Astrocyte (in vitro differentiated cells and primary cell): ENCODE results near the gene DAD1. TPM values are rescaled to one million over a fixed set of nuclear protein-coding genes. Genes with fewer than 3 reads are reported as not detected.

Experiments
- DNase-seq: peaks from one replicate; pipeline ENCODE4 v3.0.0-alpha.2; 2010; ENCODE audit warnings: low read depth
- FAIRE-seq: peaks from 2 replicates; lab custom pipeline; 2011; peaks lifted over from hg19 to GRCh38; lab: Jason Lieb, UNC
- H2AFZ ChIP-seq: 2 replicates; pipeline ENCODE4 v1.6.0; 2012; ENCODE audit warnings: low read depth, low read length, inconsistent platforms
- H3K27ac ChIP-seq: 2 replicates; pipeline ENCODE4 v1.5.1; 2011; ENCODE audit warnings: low read depth, low read length, inconsistent platforms
- H3K27me3 ChIP-seq: 2 replicates; pipeline ENCODE4 v1.6.0; 2011; ENCODE audit warnings: low read length, inconsistent platforms; ENCODE audit not compliant: insufficient read depth
- H3K36me3 ChIP-seq: 2 replicates; pipeline ENCODE4 v1.5.1; 2011; ENCODE audit warnings: low read length, inconsistent platforms; ENCODE audit not compliant: insufficient read depth
- H3K4me1 ChIP-seq: 2 replicates; pipeline ENCODE4 v1.5.1; 2011; ENCODE audit warnings: low read length, inconsistent platforms; ENCODE audit not compliant: insufficient read depth
- H3K4me2 ChIP-seq: 2 replicates; pipeline ENCODE4 v1.6.0; 2012; ENCODE audit warnings: low read length, inconsistent platforms
- H3K4me3 ChIP-seq: 2 replicates; pipeline ENCODE4 v1.5.1; 2011; ENCODE audit warnings: low read depth, mild to moderate bottlenecking, low read length, inconsistent platforms; ENCODE audit not compliant: insufficient read depth
- H3K79me2 ChIP-seq: 2 replicates; pipeline ENCODE4 v1.6.0; 2012; ENCODE audit warnings: mild to moderate bottlenecking, low read length, inconsistent platforms; ENCODE audit not compliant: insufficient read depth
- H3K9ac ChIP-seq: 2 replicates; pipeline ENCODE4 v1.6.0; 2012; ENCODE audit warnings: mild to moderate bottlenecking, low read length, inconsistent platforms
- H3K9me3 ChIP-seq: 2 replicates; pipeline ENCODE4 v1.5.1; 2012; ENCODE audit warnings: low read depth, mild to moderate bottlenecking, low read length, inconsistent platforms; ENCODE audit not compliant: insufficient read depth
- H4K20me1 ChIP-seq: 2 replicates; pipeline ENCODE4 v1.6.0; 2012; ENCODE audit warnings: low read length, inconsistent platforms; ENCODE audit not compliant: insufficient read depth
- H3K27ac Mint-ChIP-seq: one replicate; pipeline ENCODE4 v1.8.0; 2021; ENCODE audit warnings: mild to moderate bottlenecking, mixed read lengths; ENCODE audit not compliant: unreplicated experiment
- H3K27me3 Mint-ChIP-seq: one replicate; pipeline ENCODE4 v1.8.0; 2021; ENCODE audit warnings: low read depth, mixed read lengths; ENCODE audit not compliant: unreplicated experiment
- H3K36me3 Mint-ChIP-seq: one replicate; pipeline ENCODE4 v1.8.0; 2021; ENCODE audit warnings: low read depth, mixed read lengths; ENCODE audit not compliant: unreplicated experiment
- H3K4me1 Mint-ChIP-seq: one replicate; pipeline ENCODE4 v1.8.0; 2021; ENCODE audit warnings: low read depth, mixed read lengths; ENCODE audit not compliant: unreplicated experiment
- H3K4me3 Mint-ChIP-seq: one replicate; pipeline ENCODE4 v1.8.0; 2021; ENCODE audit warnings: mild to moderate bottlenecking, moderate library complexity, mixed read lengths; ENCODE audit not compliant: unreplicated experiment
- H3K9me3 Mint-ChIP-seq: one replicate; pipeline ENCODE4 v1.8.0; 2021; ENCODE audit warnings: mild to moderate bottlenecking, mixed read lengths; ENCODE audit not compliant: unreplicated experiment
- CTCF ChIP-seq: IDR thresholded peaks from 2 replicates; pipeline ENCODE4 v1.5.1; 2011; ENCODE audit warnings: low read depth, mild to moderate bottlenecking, inconsistent platforms, low read length, moderate library complexity; ENCODE audit not compliant: insufficient read depth
- EZH2 ChIP-seq: IDR thresholded peaks from 2 replicates; pipeline ENCODE4 v1.6.1; 2012; ENCODE audit warnings: mild to moderate bottlenecking, low read length, inconsistent platforms; ENCODE audit not compliant: insufficient read depth
- total RNA-seq: library from RNA; stranded (reverse); gene quantifications from 2 replicates; pipeline ENCODE4 v1.2.1, GENCODE V29; 2021

The DAD1 gene
- total RNA-seq, 1 donor from 2014 or later: 302 TPM

- FAIRE-seq (no peak), DNase-seq (no peak)
- no peak overlapping the region for H3K9ac ChIP-seq
- Mint-ChIP-seq H3K9me3 (no peaks in the 10 kb centered on the region), H3K4me3 (no peak overlapping the region), H3K27ac (no peak overlapping the region), H3K27me3 (no peaks in the 10 kb centered on the region), H3K4me1 (peaks cover 12% of the 10 kb centered on the region), H3K36me3 (peaks cover 10% of the 10 kb centered on the region)
- H3K4me1 ChIP-seq: no peaks in the 10 kb centered on the region
- no peaks in the 10 kb centered on the region for H3K27me3 ChIP-seq
- H3K27ac ChIP-seq: no peak overlapping the region
- H3K9me3 ChIP-seq: no peaks in the 10 kb centered on the region
- no peaks in the 10 kb centered on the region for H3K36me3 ChIP-seq
- no peak overlapping the region for H3K4me3 ChIP-seq
- TF ChIP-seq CTCF: no peak
- TF ChIP-seq EZH2: no peak
- H3K4me2 ChIP-seq: no peak overlapping the region
- H3K79me2 ChIP-seq: peaks cover 94% of the 10 kb centered on the region
- no peak overlapping the region for H2AFZ ChIP-seq
- peaks cover 64% of the 10 kb centered on the region for H4K20me1 ChIP-seq
Observed at GRCh38 chr14:22579236-22579635, 9.8 kb downstream of the DAD1 start.

GRCh38 chr14:22577334-22577908, 11.6 kb downstream of the DAD1 start:
- Histone ChIP-seq H3K4me1 (peaks cover 8% of the 10 kb centered on the region), H3K27ac (no peak overlapping the region), H3K4me3 (no peak overlapping the region), H3K9ac (no peak overlapping the region), H3K9me3 (no peaks in the 10 kb centered on the region), H3K79me2 (peaks cover 88% of the 10 kb centered on the region), H3K27me3 (no peaks in the 10 kb centered on the region), H3K36me3 (peaks cover 4% of the 10 kb centered on the region), H4K20me1 (peaks cover 59% of the 10 kb centered on the region), H3K4me2 (no peak overlapping the region), H2AFZ (no peak overlapping the region)
- Mint-ChIP-seq H3K27me3 (no peaks in the 10 kb centered on the region), H3K36me3 (peaks cover 7% of the 10 kb centered on the region), H3K9me3 (no peaks in the 10 kb centered on the region), H3K4me3 (no peak overlapping the region), H3K4me1 (peaks cover 13% of the 10 kb centered on the region), H3K27ac (no peak overlapping the region)
- TF ChIP-seq CTCF: no peak
- TF ChIP-seq EZH2: no peak
- FAIRE-seq (no peak), DNase-seq (no peak)

- no peak for FAIRE-seq
- Mint-ChIP-seq H3K4me3 (no peak overlapping the region), H3K27ac (no peak overlapping the region), H3K9me3 (no peaks in the 10 kb centered on the region), H3K27me3 (no peaks in the 10 kb centered on the region), H3K4me1 (peaks cover 24% of the 10 kb centered on the region), H3K36me3 (peaks cover 5% of the 10 kb centered on the region)
- Histone ChIP-seq H3K27me3 (no peaks in the 10 kb centered on the region), H2AFZ (no peak overlapping the region), H3K36me3 (peaks cover 7% of the 10 kb centered on the region), H4K20me1 (peaks cover 47% of the 10 kb centered on the region), H3K79me2 (peaks cover 72% of the 10 kb centered on the region), H3K27ac (no peak overlapping the region), H3K4me1 (peaks cover 21% of the 10 kb centered on the region), H3K4me2 (no peak overlapping the region), H3K4me3 (no peak overlapping the region), H3K9me3 (no peaks in the 10 kb centered on the region), H3K9ac (no peak overlapping the region)
- TF ChIP-seq CTCF (no peak), EZH2 (no peak)
- DNase-seq: no peak
Observed at GRCh38 chr14:22573804-22574203, 15.2 kb downstream of the DAD1 start.
